ENCODE measurements around the gene UGT1A7.

The UGT1A7 gene

DNA sequence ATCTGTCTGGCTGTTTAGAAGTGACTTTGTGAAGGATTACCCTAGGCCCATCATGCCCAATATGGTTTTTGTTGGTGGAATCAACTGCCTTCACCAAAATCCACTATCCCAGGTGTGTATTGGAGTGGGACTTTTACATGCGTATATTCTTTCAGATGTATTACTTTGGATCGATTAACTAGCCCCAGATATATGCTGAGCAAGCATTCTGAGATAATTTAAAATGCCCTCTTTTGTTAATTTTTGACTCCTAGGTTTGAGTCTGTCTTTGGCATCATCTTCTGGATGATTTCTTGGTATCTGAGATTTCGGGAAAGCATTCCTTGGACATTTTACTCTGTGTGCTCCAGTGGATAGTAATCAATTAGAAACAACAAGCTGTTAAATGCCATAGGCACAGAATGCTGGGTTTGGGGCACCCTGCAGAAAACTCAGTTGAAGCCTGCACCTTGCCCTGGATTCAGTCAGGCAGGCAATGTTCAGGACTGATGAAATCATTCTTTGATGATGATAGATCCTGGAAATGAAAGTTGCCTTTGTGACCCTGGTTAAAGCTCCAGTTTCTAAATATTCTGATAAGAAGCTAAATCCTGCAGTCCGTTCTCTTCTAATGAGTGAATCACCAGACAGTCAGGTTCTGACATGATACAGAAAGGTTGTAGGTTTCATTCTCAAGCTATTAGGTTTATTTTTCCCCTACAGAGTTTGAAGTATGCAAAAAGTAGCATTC, 79.5 kb downstream of the UGT1A7 start:
- no peak for DNase-seq (ENCODE audit: low spot score)

DNA sequence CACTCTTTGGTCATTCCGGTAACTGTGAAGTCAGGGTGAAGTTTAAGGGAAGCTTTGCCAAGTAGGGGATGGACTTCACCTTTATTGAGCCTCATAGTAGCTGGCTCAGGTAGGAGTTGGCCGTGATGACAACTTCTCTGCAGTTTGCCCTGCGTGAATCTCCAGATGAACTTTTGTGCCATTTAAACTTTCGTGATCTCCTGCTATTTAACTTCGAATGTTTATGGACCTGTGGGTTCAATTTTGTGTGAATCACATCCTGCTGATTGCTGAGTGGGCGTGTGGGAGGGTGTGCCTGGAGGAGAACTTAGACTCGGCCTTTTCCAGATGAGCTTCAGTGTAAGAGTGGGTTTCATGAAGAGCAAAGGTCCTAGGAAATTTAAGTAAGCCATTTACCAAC, 82.6 kb downstream of the UGT1A7 start:
- peak; percentile 39 for DNase-seq (ENCODE audit: low spot score)

GRCh38 chr2:233764761-233765160, 83.1 kb downstream of the UGT1A7 start:
- DNase-seq (ENCODE audit: low spot score), result peak; percentile 45

GRCh38 chr2:233766416-233766815, 84.7 kb downstream of the UGT1A7 start:
- DNase-seq (ENCODE audit: low spot score), result no peak

DNA sequence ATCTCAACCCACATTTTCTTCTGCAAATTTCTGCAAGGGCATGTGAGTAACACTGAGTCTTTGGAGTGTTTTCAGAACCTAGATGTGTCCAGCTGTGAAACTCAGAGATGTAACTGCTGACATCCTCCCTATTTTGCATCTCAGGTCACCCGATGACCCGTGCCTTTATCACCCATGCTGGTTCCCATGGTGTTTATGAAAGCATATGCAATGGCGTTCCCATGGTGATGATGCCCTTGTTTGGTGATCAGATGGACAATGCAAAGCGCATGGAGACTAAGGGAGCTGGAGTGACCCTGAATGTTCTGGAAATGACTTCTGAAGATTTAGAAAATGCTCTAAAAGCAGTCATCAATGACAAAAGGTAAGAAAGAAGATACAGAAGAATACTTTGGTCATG, 86.4 kb downstream of the UGT1A7 start:
- no peak for DNase-seq (ENCODE audit: low spot score)

DNA sequence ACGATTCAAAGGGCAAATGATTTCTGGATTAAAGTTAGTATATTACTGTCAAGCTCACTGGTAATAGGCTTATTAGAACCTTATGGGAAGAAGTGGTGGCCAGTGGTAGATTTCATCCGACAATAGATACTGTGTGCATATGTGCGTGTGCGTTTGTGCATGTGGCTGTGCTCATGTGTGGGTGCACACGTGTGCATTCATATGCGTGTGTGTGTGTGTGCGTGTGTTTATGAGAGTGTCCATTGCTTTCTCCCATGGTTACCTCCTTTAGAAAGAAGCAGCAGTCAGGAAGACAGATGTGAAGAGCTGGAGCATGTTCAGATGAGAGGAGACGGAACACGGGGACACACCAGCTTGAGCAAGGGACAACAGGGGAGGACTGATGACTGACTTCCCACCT, 87.6 kb downstream of the UGT1A7 start:
- DNase-seq (ENCODE audit: low spot score), result no peak

GRCh38 chr2:233772153-233772552, 90.5 kb downstream of the UGT1A7 start:
- no peak for DNase-seq (ENCODE audit: low spot score)

DNA sequence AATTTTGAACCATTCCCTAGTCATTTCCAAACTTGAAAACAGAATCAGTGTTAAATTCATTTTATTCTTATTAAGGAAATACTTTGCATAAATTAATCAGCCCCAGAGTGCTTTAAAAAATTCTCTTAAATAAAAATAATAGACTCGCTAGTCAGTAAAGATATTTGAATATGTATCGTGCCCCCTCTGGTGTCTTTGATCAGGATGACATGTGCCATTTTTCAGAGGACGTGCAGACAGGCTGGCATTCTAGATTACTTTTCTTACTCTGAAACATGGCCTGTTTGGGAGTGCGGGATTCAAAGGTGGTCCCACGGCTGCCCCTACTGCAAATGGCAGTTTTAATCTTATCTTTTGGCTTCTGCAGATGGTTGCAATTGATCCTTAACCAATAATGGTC, 90.9 kb downstream of the UGT1A7 start:
- DNase-seq (ENCODE audit: low spot score), result peak; percentile 36

- DNase-seq (ENCODE audit: low spot score), result no peak
These were observed 92.2 kb downstream of the UGT1A7 start for GRCh38 chr2:233773854-233774253.

GRCh38 chr2:233775414-233775813, 93.7 kb downstream of the UGT1A7 start:
- DNase-seq (ENCODE audit: low spot score), result no peak

- no peak for DNase-seq (ENCODE audit: low spot score)
These were observed 96.3 kb downstream of the UGT1A7 start, which contains the start of gene MROH2A for GRCh38 chr2:233778030-233778429. Gene MROH2A (plus strand): TSS chr2:233778330. CDS start chr2:233779359, 1,029 bp downstream.

DNA sequence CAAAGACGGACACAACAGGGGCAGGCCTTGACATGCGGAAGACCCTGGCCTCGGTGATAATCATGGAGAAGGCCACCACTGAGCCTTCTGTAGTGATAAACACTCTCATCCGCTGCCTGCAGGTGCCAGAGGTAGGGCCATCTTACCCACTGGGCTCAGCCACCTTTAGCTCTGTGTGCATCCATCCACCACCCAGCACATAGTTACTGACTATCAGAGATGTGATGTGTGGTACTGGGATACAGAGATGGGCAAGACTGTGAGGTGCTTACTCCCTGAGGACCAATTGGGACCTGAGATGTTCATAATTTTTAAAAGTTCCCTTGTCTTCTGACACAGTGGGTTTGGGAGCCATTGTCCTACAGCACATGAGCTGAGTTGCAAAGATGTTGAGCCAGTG, 98.0 kb downstream of the UGT1A7 start:
- no peak for DNase-seq (ENCODE audit: low spot score)

DNA sequence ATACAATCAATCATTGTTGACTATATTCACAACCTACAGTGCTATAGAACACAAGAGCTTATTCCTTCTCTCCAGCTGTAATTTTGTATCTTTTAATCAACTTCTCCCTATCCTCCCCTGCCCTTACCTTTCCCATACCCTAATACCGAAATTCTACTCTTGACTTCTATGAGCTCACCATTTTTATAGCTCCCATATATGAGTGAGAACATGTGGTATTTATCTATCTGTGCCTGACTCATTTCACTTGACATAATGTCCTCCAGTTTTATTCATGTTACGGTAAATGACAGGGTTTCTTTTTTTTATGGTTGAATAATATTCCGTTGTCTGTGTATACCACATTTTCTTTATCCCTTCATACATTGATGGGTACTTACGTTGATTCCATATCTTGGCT, 99.1 kb downstream of the UGT1A7 start:
- DNase-seq (ENCODE audit: low spot score), result no peak

GRCh38 chr2:233789554-233789953, 107.9 kb downstream of the UGT1A7 start:
- no peak for DNase-seq (ENCODE audit: low spot score)

DNA sequence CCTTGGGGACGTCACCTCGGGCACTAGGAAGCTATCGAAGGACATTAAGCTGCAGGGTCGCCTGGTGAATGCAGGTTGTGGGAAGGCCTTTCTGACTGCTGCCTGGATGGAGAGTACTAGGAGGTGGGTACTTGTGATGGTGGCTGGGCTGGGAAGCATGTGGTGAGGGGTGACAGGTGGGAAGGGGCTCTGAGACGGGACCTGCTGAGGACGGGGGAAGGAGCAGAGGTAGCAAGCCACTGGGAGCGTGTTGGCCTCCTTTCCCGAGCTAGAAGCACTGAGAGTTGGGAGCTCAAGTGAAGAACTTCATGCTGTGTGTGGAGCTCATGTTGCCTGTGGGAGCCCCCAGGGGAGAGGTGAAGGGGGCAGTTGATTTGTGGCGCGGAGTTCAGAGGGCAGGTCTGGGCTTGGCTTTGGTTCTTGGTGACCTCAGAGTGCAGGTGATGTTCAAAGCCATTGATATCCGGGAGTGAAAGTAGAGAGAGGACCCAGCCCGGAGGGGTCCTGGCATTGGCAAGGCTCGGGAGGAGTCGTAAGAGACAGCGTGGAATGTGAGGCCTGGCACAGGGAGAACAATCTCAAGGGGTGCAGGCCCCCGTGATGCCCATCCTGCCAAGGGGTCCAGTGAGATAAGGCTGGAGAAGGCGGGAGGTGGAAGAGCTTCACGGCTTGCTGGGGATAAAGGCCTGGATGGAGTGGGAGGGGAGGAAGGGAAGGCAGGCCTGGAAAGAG, 109.6 kb downstream of the UGT1A7 start:
- DNase-seq (ENCODE audit: low spot score), result no peak

DNA sequence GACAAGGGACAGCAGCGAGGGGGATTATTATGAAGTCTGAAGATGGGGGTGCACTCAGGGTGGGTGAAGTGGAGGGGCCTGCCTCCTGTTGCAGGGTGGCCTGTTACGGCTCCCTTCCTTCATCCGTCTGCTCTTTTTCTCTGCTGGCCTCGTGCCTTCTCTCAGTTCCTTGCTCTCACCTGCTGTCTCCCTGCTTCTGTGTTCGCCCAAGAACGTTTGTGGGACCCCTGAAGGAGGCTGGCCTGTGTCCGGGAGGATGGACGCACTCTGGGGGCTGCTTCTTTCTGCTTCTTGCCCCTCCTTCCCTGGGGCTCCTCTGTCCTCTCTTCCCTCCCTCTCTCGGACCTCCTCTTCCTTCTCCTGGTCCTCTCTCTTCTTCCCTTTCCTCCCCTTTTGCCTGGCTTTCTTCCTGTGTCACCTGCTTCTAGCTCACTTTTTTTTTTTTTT, 110.2 kb downstream of the UGT1A7 start:
- no peak for DNase-seq (ENCODE audit: low spot score)

- DNase-seq (ENCODE audit: low spot score), result no peak
These were observed 111.0 kb downstream of the UGT1A7 start for GRCh38 chr2:233792720-233793119.

GRCh38 chr2:233793465-233794127, 111.9 kb downstream of the UGT1A7 start:
- DNase-seq (ENCODE audit: low spot score), result no peak

- no peak for DNase-seq (ENCODE audit: low spot score)
These were observed 112.5 kb downstream of the UGT1A7 start for GRCh38 chr2:233794128-233794658.

GRCh38 chr2:233795735-233796171, 114.1 kb downstream of the UGT1A7 start:
- DNase-seq (ENCODE audit: low spot score), result no peak

DNA sequence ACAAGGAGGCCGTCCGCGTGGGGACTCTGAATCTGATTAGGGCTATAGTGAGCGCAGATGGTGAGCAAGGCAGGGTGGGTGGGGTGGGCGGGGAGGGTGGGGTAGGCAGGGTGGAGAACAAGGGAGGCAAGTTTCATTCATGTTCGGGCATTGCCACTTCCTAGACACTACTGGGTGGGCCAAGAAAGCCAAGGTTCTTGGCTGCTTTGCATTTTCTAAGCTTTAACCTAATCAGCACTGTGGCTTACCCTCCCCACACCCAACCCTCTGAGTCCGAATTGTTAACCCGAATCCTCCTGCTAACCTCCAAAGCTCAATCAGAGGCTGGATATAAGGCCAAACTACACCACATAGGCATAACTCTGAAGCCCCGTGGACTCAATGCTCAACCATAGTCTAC, 114.6 kb downstream of the UGT1A7 start:
- DNase-seq (ENCODE audit: low spot score), result no peak

GRCh38 chr2:233798335-233799086, 116.8 kb downstream of the UGT1A7 start:
- no peak for DNase-seq (ENCODE audit: low spot score)

All from COLO829 (cell line).